Natural killer cell treated with Interleukin-12 subunit alpha and Interleukin-12 subunit beta and Interleukin-15 and Interleukin-18, amount 100 ng/mL, for 72 hours (primary cell): ENCODE results near the gene PDE3A. TPM values are rescaled to one million over a fixed set of nuclear protein-coding genes. Genes with fewer than 3 reads are reported as not detected.

Experiments used
- ATAC-seq, 2 donors: fragments of 150-1000 bp; cut with Tn5 transposase in 1 of 2; sonication (Bioruptor Pico), chemical (Tn5 transposase) in 1 of 2; 2 replicates each; pipeline ENCODE4 v1.10.0; 2021
- DNase-seq: peaks from one replicate; pipeline ENCODE4 v3.0.0; 2022; ENCODE audit warnings: low spot score
- H3K27ac Mint-ChIP-seq, 2 donors: 1 replicate in 1 of 2; 2 replicates in 1 of 2; pipeline ENCODE4 v1.8.0; 2022; ENCODE audit warnings: mixed read lengths in 2 of 2, mild to moderate bottlenecking in 1 of 2, moderate library complexity in 1 of 2
- H3K27me3 Mint-ChIP-seq, 2 donors: 1 replicate in 1 of 2; 2 replicates in 1 of 2; pipeline ENCODE4 v1.8.0; 2022; ENCODE audit warnings: mixed read lengths in 2 of 2
- H3K36me3 Mint-ChIP-seq: one replicate; pipeline ENCODE4 v1.8.0; 2022; ENCODE audit warnings: mixed read lengths
- H3K4me1 Mint-ChIP-seq, 2 donors: 1 replicate in 1 of 2; 2 replicates in 1 of 2; pipeline ENCODE4 v1.8.0; 2022; ENCODE audit warnings: low read depth in 2 of 2, mixed read lengths in 2 of 2, mild to moderate bottlenecking in 1 of 2
- H3K4me3 Mint-ChIP-seq: one replicate; pipeline ENCODE4 v1.8.0; 2022; ENCODE audit warnings: mixed read lengths
- H3K9me3 Mint-ChIP-seq: 2 replicates; pipeline ENCODE4 v1.8.0; 2022; ENCODE audit warnings: mixed read lengths
- total RNA-seq, 2 donors: library from RNA; stranded (reverse); gene quantifications; one replicate each; pipeline ENCODE4 v1.2.3, GENCODE V29; 2022

Gene PDE3A
- total RNA-seq, 2 donors from 2014 or later, result not detected

- Mint-ChIP-seq H3K4me1 (no peaks in the 10 kb centered on the region), H3K27ac (no peak overlapping the region), H3K27me3 (no peaks in the 10 kb centered on the region), H3K36me3 (no peaks in the 10 kb centered on the region), H3K4me3 (no peak overlapping the region), H3K9me3 (peaks cover 3% of the 10 kb centered on the region)
- DNase-seq (no peak), ATAC-seq (no peak)
Measured at GRCh38 chr12:20628226-20628787, 260.0 kb downstream of the PDE3A start.

GRCh38 chr12:20628999-20629398 lies 260.7 kb downstream of the PDE3A start:
- H3K27ac Mint-ChIP-seq, result no peak overlapping the region
- no peak overlapping the region for H3K4me3 Mint-ChIP-seq
- peaks cover 3% of the 10 kb centered on the region for H3K9me3 Mint-ChIP-seq
- ATAC-seq, result no peak
- no peaks in the 10 kb centered on the region for H3K27me3 Mint-ChIP-seq
- DNase-seq, result no peak
- H3K4me1 Mint-ChIP-seq, result no peaks in the 10 kb centered on the region
- no peaks in the 10 kb centered on the region for H3K36me3 Mint-ChIP-seq

- peaks cover 3% of the 10 kb centered on the region for H3K9me3 Mint-ChIP-seq
Measured at GRCh38 chr12:20629414-20630156, 261.2 kb downstream of the PDE3A start.

GRCh38 chr12:20631711-20632110 lies 263.4 kb downstream of the PDE3A start:
- ATAC-seq (no peak), DNase-seq (no peak)
- no peaks in the 10 kb centered on the region for H3K4me1 Mint-ChIP-seq
- no peaks in the 10 kb centered on the region for H3K9me3 Mint-ChIP-seq
- H3K4me3 Mint-ChIP-seq, result no peak overlapping the region
- no peaks in the 10 kb centered on the region for H3K27me3 Mint-ChIP-seq
- no peaks in the 10 kb centered on the region for H3K36me3 Mint-ChIP-seq
- no peak overlapping the region for H3K27ac Mint-ChIP-seq

More at GRCh38 chr12:20629414-20630156, 261.2 kb downstream of the PDE3A start:
- Mint-ChIP-seq H3K4me3 (no peak overlapping the region), H3K4me1 (no peaks in the 10 kb centered on the region), H3K27ac (no peak overlapping the region), H3K36me3 (no peaks in the 10 kb centered on the region), H3K27me3 (no peaks in the 10 kb centered on the region)
- no peak for ATAC-seq
- no peak for DNase-seq

GRCh38 chr12:20641106-20641505 lies 272.8 kb downstream of the PDE3A start:
- H3K9me3 Mint-ChIP-seq, result no peaks in the 10 kb centered on the region
- no peak overlapping the region for H3K4me3 Mint-ChIP-seq
- DNase-seq (no peak), ATAC-seq (no peak)
- no peaks in the 10 kb centered on the region for H3K27me3 Mint-ChIP-seq
- no peaks in the 10 kb centered on the region for H3K4me1 Mint-ChIP-seq
- no peak overlapping the region for H3K27ac Mint-ChIP-seq
- no peaks in the 10 kb centered on the region for H3K36me3 Mint-ChIP-seq

GRCh38 chr12:20643822-20644221 lies 275.5 kb downstream of the PDE3A start:
- no peak overlapping the region for H3K4me3 Mint-ChIP-seq
- H3K27ac Mint-ChIP-seq, result no peak overlapping the region
- H3K27me3 Mint-ChIP-seq, result no peaks in the 10 kb centered on the region
- H3K36me3 Mint-ChIP-seq, result no peaks in the 10 kb centered on the region
- ATAC-seq (no peak), DNase-seq (no peak)
- no peaks in the 10 kb centered on the region for H3K4me1 Mint-ChIP-seq
- no peaks in the 10 kb centered on the region for H3K9me3 Mint-ChIP-seq

GRCh38 chr12:20646239-20646827 lies 278.0 kb downstream of the PDE3A start:
- H3K27ac Mint-ChIP-seq, result no peak overlapping the region
- H3K27me3 Mint-ChIP-seq, result no peaks in the 10 kb centered on the region
- DNase-seq (no peak), ATAC-seq (no peak)
- no peaks in the 10 kb centered on the region for H3K4me1 Mint-ChIP-seq
- no peaks in the 10 kb centered on the region for H3K9me3 Mint-ChIP-seq
- H3K4me3 Mint-ChIP-seq, result no peak overlapping the region
- no peaks in the 10 kb centered on the region for H3K36me3 Mint-ChIP-seq

- H3K36me3 Mint-ChIP-seq, result no peaks in the 10 kb centered on the region
- no peaks in the 10 kb centered on the region for H3K4me1 Mint-ChIP-seq
- DNase-seq (no peak), ATAC-seq (no peak)
- H3K27me3 Mint-ChIP-seq, result no peaks in the 10 kb centered on the region
- H3K4me3 Mint-ChIP-seq, result no peak overlapping the region
- H3K9me3 Mint-ChIP-seq, result no peaks in the 10 kb centered on the region
- no peak overlapping the region for H3K27ac Mint-ChIP-seq
Measured at GRCh38 chr12:20653871-20654270, 285.5 kb downstream of the PDE3A start.

- H3K36me3 Mint-ChIP-seq, result no peaks in the 10 kb centered on the region
- H3K27ac Mint-ChIP-seq, result no peak overlapping the region
- no peak overlapping the region for H3K4me3 Mint-ChIP-seq
- DNase-seq (no peak), ATAC-seq (no peak)
- peaks cover 12% of the 10 kb centered on the region for H3K9me3 Mint-ChIP-seq
- no peaks in the 10 kb centered on the region for H3K4me1 Mint-ChIP-seq
- no peaks in the 10 kb centered on the region for H3K27me3 Mint-ChIP-seq
Measured at GRCh38 chr12:20656600-20656999, 288.3 kb downstream of the PDE3A start.

- H3K27me3 Mint-ChIP-seq, result no peaks in the 10 kb centered on the region
- H3K27ac Mint-ChIP-seq, result no peak overlapping the region
- no peak overlapping the region for H3K4me3 Mint-ChIP-seq
- no peaks in the 10 kb centered on the region for H3K4me1 Mint-ChIP-seq
- DNase-seq, result no peak
- no peak for ATAC-seq
- H3K9me3 Mint-ChIP-seq, result peaks cover 12% of the 10 kb centered on the region
- H3K36me3 Mint-ChIP-seq, result no peaks in the 10 kb centered on the region
Measured at GRCh38 chr12:20657496-20657895, 289.2 kb downstream of the PDE3A start.

GRCh38 chr12:20681334-20681733 lies 313.0 kb downstream of the PDE3A start:
- H3K9me3 Mint-ChIP-seq, result peaks cover 7% of the 10 kb centered on the region
- no peak overlapping the region for H3K4me3 Mint-ChIP-seq
- H3K36me3 Mint-ChIP-seq, result peaks cover 6% of the 10 kb centered on the region
- no peak for DNase-seq
- H3K27ac Mint-ChIP-seq, result no peak overlapping the region
- no peaks in the 10 kb centered on the region for H3K4me1 Mint-ChIP-seq
- ATAC-seq, result no peak
- H3K27me3 Mint-ChIP-seq, result no peaks in the 10 kb centered on the region

GRCh38 chr12:20695232-20695631 lies 326.9 kb downstream of the PDE3A start, which contains the start of gene SLCO1C1:
TSS of gene SLCO1C1 (plus strand) at chr12:20695332. CDS start at chr12:20699577, 4,245 bp downstream.
- H3K4me3 Mint-ChIP-seq, result no peak within 1 kb of the TSS
- H3K36me3 Mint-ChIP-seq, result no peaks in the 10 kb centered on the region
- ATAC-seq (no peak), DNase-seq (no peak)
- no peaks in the 10 kb centered on the region for H3K4me1 Mint-ChIP-seq
- H3K27ac Mint-ChIP-seq, result no peak within 1 kb of the TSS
- no peaks in the 10 kb centered on the region for H3K27me3 Mint-ChIP-seq
- H3K9me3 Mint-ChIP-seq, result peaks cover 9% of the 10 kb centered on the region

- Mint-ChIP-seq H3K4me1 (no peaks in the 10 kb centered on the region), H3K4me3 (no peak overlapping the region), H3K9me3 (peaks cover 9% of the 10 kb centered on the region), H3K36me3 (no peaks in the 10 kb centered on the region), H3K27me3 (no peaks in the 10 kb centered on the region), H3K27ac (no peak overlapping the region)
- no peak for DNase-seq
- no peak for ATAC-seq
Measured at GRCh38 chr12:20696181-20696905, 328.0 kb downstream of the PDE3A start.

GRCh38 chr12:20701106-20701505 lies 332.8 kb downstream of the PDE3A start:
- Mint-ChIP-seq H3K4me1 (no peaks in the 10 kb centered on the region), H3K4me3 (no peak overlapping the region), H3K9me3 (no peaks in the 10 kb centered on the region), H3K27ac (no peak overlapping the region), H3K27me3 (no peaks in the 10 kb centered on the region), H3K36me3 (no peaks in the 10 kb centered on the region)
- no peak for DNase-seq
- no peak for ATAC-seq
